Right lobe of liver (tissue), 4 donors: Measurements from ENCODE around the gene SLC23A3.

ENCODE experiments used
- CTCF ChIP-seq, 4 donors: fragments of 200-600 bp in 3 of 4; fragments of 450-650 bp in 1 of 4; IDR thresholded peaks; one replicate each; pipeline versions ENCODE4 v1.5.1 to v1.8.0; 2016 to 2022; ENCODE audit warnings: antibody characterized with exemption in 4 of 4, mild to moderate bottlenecking in 2 of 4
- POLR2A ChIP-seq: fragments of 450-650 bp; IDR thresholded peaks from one replicate; pipeline ENCODE4 v1.6.1; 2017; ENCODE audit warnings: antibody characterized with exemption, mild to moderate bottlenecking
- donor health status: DM: no; HTN: no; CAD: no.
- donor health status: DM: no; HTN: no; CAD: no.
- donor health status: DM: no; HTN: yes; CAD: no.

GRCh38 chr2:219173176-219173575 lies 3.3 kb upstream of the SLC23A3 start:
- TF ChIP-seq CTCF (IDR thresholded peaks at IDR 0.05) (no peak), POLR2A (no peak)
